Measurements from ENCODE around the gene SLC27A4. TPM values are rescaled to one million over a fixed set of nuclear protein-coding genes. Genes with fewer than 3 reads are reported as not detected.

Gene SLC27A4
- total RNA-seq, 1 donor from 2014 or later, result 19.7 TPM

DNA sequence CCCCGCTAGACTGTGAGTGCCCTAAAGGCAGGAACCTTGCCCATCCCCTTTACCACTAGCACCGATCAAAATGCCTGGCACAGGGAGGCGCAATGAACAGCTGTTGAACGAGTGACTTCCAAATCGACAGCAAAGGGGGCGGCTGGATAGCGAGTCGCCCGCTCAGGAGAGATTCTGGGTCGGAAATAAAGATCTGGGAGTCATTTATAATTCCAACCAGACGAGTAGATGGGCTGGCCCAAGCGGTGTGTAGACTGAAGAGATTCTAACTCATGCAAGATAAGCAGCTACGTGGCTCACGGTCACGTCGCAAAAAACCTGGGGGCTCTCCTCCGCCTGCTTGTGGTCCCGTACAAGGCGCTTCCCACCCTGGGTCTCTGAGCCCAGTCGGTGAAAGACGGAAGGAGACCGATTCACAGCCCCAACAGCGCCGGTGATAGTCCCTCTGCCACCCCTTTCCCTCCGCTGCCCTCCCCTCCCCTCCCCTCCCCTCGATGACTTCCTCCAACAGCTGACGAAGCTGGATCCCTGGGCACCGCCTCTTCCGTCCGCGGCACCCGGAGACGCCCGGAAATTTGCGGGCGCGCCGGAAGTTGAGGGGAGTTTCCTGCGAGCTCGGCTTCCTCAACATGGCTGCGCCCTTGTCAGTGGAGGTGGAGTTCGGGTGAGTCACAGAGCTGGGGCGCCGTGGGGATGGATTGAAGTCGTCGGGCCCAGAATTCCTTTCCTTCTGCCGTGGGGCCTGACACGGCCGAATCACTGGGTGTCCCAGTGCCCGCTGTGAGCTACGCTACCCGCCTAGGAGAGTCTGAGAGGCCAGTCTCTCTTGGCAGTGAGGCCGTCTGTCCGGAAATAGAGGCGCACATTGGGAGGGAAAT lies 30.7 kb downstream of the SLC27A4 start, which contains the start of gene URM1:
TSS of gene URM1 (plus strand) at position 623 of the 878 bp plus-strand sequence. CDS start at position 630, 7 bp downstream.
- H3K36me3 ChIP-seq (ENCODE audit: control insufficient read depth, insufficient read depth, low read length), result peaks cover 2% of the 10 kb centered on the region
- H3K4me3 ChIP-seq (ENCODE audit: low read depth, low read length), result peak within 1 kb of the TSS; percentile 96
- FAIRE-seq (no peak), DNase-seq (ENCODE audit: low read depth) (peak; percentile 95)
- TF ChIP-seq, protein P1, sequence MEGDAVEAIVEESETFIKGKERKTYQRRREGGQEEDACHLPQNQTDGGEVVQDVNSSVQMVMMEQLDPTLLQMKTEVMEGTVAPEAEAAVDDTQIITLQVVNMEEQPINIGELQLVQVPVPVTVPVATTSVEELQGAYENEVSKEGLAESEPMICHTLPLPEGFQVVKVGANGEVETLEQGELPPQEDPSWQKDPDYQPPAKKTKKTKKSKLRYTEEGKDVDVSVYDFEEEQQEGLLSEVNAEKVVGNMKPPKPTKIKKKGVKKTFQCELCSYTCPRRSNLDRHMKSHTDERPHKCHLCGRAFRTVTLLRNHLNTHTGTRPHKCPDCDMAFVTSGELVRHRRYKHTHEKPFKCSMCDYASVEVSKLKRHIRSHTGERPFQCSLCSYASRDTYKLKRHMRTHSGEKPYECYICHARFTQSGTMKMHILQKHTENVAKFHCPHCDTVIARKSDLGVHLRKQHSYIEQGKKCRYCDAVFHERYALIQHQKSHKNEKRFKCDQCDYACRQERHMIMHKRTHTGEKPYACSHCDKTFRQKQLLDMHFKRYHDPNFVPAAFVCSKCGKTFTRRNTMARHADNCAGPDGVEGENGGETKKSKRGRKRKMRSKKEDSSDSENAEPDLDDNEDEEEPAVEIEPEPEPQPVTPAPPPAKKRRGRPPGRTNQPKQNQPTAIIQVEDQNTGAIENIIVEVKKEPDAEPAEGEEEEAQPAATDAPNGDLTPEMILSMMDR (IDR thresholded peaks at IDR 0.05; ENCODE audit: insufficient read depth, low read length, severe bottlenecking), result peak; percentile 13
- no peaks in the 10 kb centered on the region for H3K27me3 ChIP-seq (ENCODE audit: control insufficient read depth, insufficient read depth, low read length)

GRCh38 chr9:128371630-128372117 lies 31.3 kb downstream of the SLC27A4 start:
- TF ChIP-seq, protein P1 (IDR thresholded peaks at IDR 0.05; ENCODE audit: insufficient read depth, low read length, severe bottlenecking), result no peak
- Histone ChIP-seq H3K4me3 (ENCODE audit: low read depth, low read length) (peak overlapping the region; percentile 96), H3K27me3 (ENCODE audit: control insufficient read depth, insufficient read depth, low read length) (no peaks in the 10 kb centered on the region), H3K36me3 (ENCODE audit: control insufficient read depth, insufficient read depth, low read length) (peaks cover 2% of the 10 kb centered on the region)
- FAIRE-seq (no peak), DNase-seq (ENCODE audit: low read depth) (peak; percentile 8)

DNA sequence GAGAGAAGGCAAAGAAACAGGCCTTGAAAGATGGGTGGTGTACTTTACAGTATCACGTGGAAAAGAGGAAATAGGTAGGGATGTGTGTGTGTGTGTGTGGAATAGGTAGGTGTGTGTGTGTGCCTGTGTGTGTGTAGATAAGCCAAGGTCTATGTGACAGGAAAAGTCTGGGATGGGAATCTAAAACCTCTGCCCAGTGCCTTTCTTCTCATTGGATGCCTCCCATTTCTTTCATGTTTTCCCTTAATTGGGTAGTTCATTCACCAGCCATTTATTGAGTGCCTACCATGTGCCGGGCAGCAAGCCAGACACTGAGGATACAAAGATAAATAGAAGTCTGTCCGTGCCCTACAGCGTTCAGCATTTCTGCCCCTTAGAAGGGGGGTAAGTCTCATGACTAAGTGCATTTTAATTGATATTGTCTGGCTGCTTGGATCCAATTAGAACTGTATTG lies 31.9 kb downstream of the SLC27A4 start:
- no peak for FAIRE-seq
- peak overlapping the region; percentile 96 for H3K4me3 ChIP-seq (ENCODE audit: low read depth, low read length)
- no peaks in the 10 kb centered on the region for H3K27me3 ChIP-seq (ENCODE audit: control insufficient read depth, insufficient read depth, low read length)
- DNase-seq (ENCODE audit: low read depth), result peak; percentile 45
- H3K36me3 ChIP-seq (ENCODE audit: control insufficient read depth, insufficient read depth, low read length), result peaks cover 2% of the 10 kb centered on the region
- TF ChIP-seq, protein P1 (IDR thresholded peaks at IDR 0.05; ENCODE audit: insufficient read depth, low read length, severe bottlenecking), result no peak

- Histone ChIP-seq H3K4me3 (ENCODE audit: low read depth, low read length) (no peak overlapping the region), H3K36me3 (ENCODE audit: control insufficient read depth, insufficient read depth, low read length) (peaks cover 3% of the 10 kb centered on the region), H3K27me3 (ENCODE audit: control insufficient read depth, insufficient read depth, low read length) (no peaks in the 10 kb centered on the region)
- TF ChIP-seq, protein P1 (IDR thresholded peaks at IDR 0.05; ENCODE audit: insufficient read depth, low read length, severe bottlenecking), result no peak
- peak; percentile 26 for DNase-seq (ENCODE audit: low read depth)
- FAIRE-seq, result no peak
Measured at GRCh38 chr9:128372784-128373183, 32.5 kb downstream of the SLC27A4 start.

GRCh38 chr9:128374221-128374675 lies 33.9 kb downstream of the SLC27A4 start:
- Histone ChIP-seq H3K27me3 (ENCODE audit: control insufficient read depth, insufficient read depth, low read length) (no peaks in the 10 kb centered on the region), H3K4me3 (ENCODE audit: low read depth, low read length) (no peak overlapping the region), H3K36me3 (ENCODE audit: control insufficient read depth, insufficient read depth, low read length) (peaks cover 6% of the 10 kb centered on the region)
- DNase-seq (ENCODE audit: low read depth) (no peak), FAIRE-seq (no peak)
- TF ChIP-seq, protein P1 (IDR thresholded peaks at IDR 0.05; ENCODE audit: insufficient read depth, low read length, severe bottlenecking), result no peak
